Measurements from ENCODE around the gene CD163.

GRCh38 chr12:7514416-7514815, 10.8 kb upstream of the CD163 start:
- no peak for TF ChIP-seq RAD21 (IDR thresholded peaks at IDR 0.05; ENCODE audit: low read depth)
- no peak for TF ChIP-seq TAF1 (IDR thresholded peaks at IDR 0.05; ENCODE audit: low read depth)
- TF ChIP-seq CEBPB (IDR thresholded peaks at IDR 0.05), result no peak
- TF ChIP-seq CREB1 (IDR thresholded peaks at IDR 0.05; ENCODE audit: low read depth), result no peak
- no peak for TF ChIP-seq REST (IDR thresholded peaks at IDR 0.05; ENCODE audit: low read depth)
- no peak for TF ChIP-seq USF1 (IDR thresholded peaks at IDR 0.05)
